Islet of Langerhans (tissue), 1 donor: ENCODE measurements around the gene DAAM2.

Experiments
- FAIRE-seq: peaks from one replicate; lab custom pipeline; 2011; peaks lifted over from hg19 to GRCh38; lab: Jason Lieb, UNC

DAAM2 gene

GRCh38 chr6:39791850-39792539, at the start of gene DAAM2:
Gene DAAM2, plus strand, starts transcription at chr6:39792376. Its CDS starts 63,927 bp downstream, at chr6:39856303.
- FAIRE-seq: no peak

GRCh38 chr6:39746795-39747194, 45.4 kb upstream of the DAAM2 start:
- no peak for FAIRE-seq

- no peak for FAIRE-seq
Observed at GRCh38 chr6:39752835-39753724, 39.1 kb upstream of the DAAM2 start.

GRCh38 chr6:39753725-39754045, 38.5 kb upstream of the DAAM2 start:
- FAIRE-seq: no peak

GRCh38 chr6:39754514-39755115, 37.6 kb upstream of the DAAM2 start:
- no peak for FAIRE-seq

GRCh38 chr6:39755231-39755630, 36.9 kb upstream of the DAAM2 start:
- no peak for FAIRE-seq

GRCh38 chr6:39756582-39756981, 35.6 kb upstream of the DAAM2 start:
- FAIRE-seq: no peak

- FAIRE-seq: no peak
Observed at GRCh38 chr6:39758905-39759605, 33.1 kb upstream of the DAAM2 start.

GRCh38 chr6:39760226-39760952, 31.8 kb upstream of the DAAM2 start:
- no peak for FAIRE-seq

- no peak for FAIRE-seq
Observed at GRCh38 chr6:39765508-39766065, 26.6 kb upstream of the DAAM2 start.

- FAIRE-seq: no peak
Observed at GRCh38 chr6:39769012-39769411, 23.2 kb upstream of the DAAM2 start.

- no peak for FAIRE-seq
Observed at GRCh38 chr6:39770446-39770845, 21.7 kb upstream of the DAAM2 start.

GRCh38 chr6:39772559-39773273, 19.5 kb upstream of the DAAM2 start:
- FAIRE-seq: no peak

- no peak for FAIRE-seq
Observed at GRCh38 chr6:39773782-39774181, 18.4 kb upstream of the DAAM2 start.

GRCh38 chr6:39776581-39776980, 15.6 kb upstream of the DAAM2 start:
- FAIRE-seq: no peak

GRCh38 chr6:39777218-39777617, 15.0 kb upstream of the DAAM2 start:
- FAIRE-seq: no peak

GRCh38 chr6:39777661-39778060, 14.5 kb upstream of the DAAM2 start:
- no peak for FAIRE-seq

GRCh38 chr6:39778581-39779255, 13.5 kb upstream of the DAAM2 start:
- FAIRE-seq: no peak

GRCh38 chr6:39785281-39785680, 6.9 kb upstream of the DAAM2 start:
- no peak for FAIRE-seq

GRCh38 chr6:39786649-39787048, 5.5 kb upstream of the DAAM2 start:
- no peak for FAIRE-seq
